SK-N-MC (cell line): ENCODE data around the gene KREMEN2.

ENCODE experiments used
- DNase-seq: peaks from one replicate; pipeline ENCODE4 v3.0.0-alpha.2; 2011; ENCODE audit warnings: low read depth, low spot score
- H3K27ac ChIP-seq: fragments of 200-600 bp; sonication (generic); 2 replicates; pipeline ENCODE4 v1.5.1; 2016; ENCODE audit warnings: mixed run types
- H3K36me3 ChIP-seq: fragments of 200-600 bp; sonication (generic); 2 replicates; pipeline ENCODE4 v1.6.1; 2017; ENCODE audit warnings: antibody characterized with exemption, low read length, mixed read lengths; ENCODE audit not compliant: insufficient read depth
- H3K4me3 ChIP-seq: fragments of 200-600 bp; sonication (generic); 2 replicates; pipeline ENCODE4 v1.5.1; 2016
- H3K9ac ChIP-seq: fragments of 200-600 bp; sonication (generic); 2 replicates; pipeline ENCODE4 v1.8.0; 2017; ENCODE audit warnings: mixed run types, mixed read lengths; ENCODE audit not compliant: insufficient read length
- H3K9me3 ChIP-seq: fragments of 200-600 bp; sonication (generic); 2 replicates; pipeline ENCODE4 v1.6.1; 2017; ENCODE audit warnings: low read depth, mild to moderate bottlenecking, antibody characterized with exemption, low read length, moderate library complexity, mixed read lengths
- EZH2 ChIP-seq: fragments of 200-600 bp; sonication (generic); IDR thresholded peaks from one replicate; pipeline ENCODE4 v1.6.1; 2017; ENCODE audit warnings: antibody characterized with exemption
- FOXP2 ChIP-seq: optimal IDR thresholded peaks from 2 replicates; pipeline ENCODE3; 2011; ENCODE audit warnings: mild to moderate bottlenecking, moderate library complexity; ENCODE audit not compliant: insufficient read depth; ENCODE audit errors: extremely low read length, control extremely low read depth
- POLR2AphosphoS5 ChIP-seq: IDR thresholded peaks from 2 replicates; pipeline ENCODE4 v1.6.1; 2012; ENCODE audit warnings: mild to moderate bottlenecking, low read depth, low read length, borderline replicate concordance

KREMEN2 gene

DNA sequence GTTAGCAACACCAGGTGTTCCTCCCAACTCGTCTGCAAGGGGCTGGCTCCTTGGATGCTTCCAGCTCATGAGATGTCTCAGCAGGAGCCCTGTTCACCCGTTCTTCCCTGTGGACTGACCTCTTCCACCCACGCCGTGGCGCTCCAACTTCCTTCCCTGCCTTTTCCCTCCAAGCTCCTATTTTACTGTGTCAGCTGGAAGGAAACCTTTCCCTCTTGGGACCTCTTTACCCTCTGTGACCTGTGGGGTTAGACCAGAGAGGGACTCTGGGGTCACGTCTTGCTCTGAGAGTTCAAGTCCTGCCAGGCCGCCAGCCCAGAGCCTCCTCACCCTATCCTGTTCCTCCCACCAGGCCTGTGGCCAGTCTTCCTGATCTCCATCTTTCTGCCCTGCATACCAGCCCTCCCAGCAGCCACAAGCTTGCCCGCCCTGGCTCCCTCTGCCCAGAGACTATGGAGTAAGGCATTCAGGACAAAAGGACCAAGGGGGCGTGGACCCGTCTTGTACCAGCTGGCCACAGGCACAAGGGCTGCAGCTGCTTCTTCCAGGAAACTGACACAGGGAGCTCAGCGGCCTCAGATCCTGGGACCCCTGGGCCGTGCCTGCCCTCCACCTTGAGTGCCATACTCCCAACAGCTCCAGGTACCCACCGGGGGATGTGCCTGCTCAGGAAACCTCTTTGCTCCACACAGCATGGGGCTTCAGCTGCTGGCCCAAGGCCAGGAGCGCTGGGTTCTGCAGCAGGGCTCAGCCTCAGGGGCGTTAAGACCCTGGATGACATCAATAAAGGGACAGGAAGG is 8.1 kb downstream of the KREMEN2 start:
- Histone ChIP-seq H3K4me3 (no peak overlapping the region), H3K9me3 (no peaks in the 10 kb centered on the region), H3K9ac (no peak overlapping the region), H3K27ac (no peak overlapping the region), H3K36me3 (peaks cover 20% of the 10 kb centered on the region; the same call in 1 of the 2 replicates)
- no peak for DNase-seq
- TF ChIP-seq FOXP2, result no peak

DNA sequence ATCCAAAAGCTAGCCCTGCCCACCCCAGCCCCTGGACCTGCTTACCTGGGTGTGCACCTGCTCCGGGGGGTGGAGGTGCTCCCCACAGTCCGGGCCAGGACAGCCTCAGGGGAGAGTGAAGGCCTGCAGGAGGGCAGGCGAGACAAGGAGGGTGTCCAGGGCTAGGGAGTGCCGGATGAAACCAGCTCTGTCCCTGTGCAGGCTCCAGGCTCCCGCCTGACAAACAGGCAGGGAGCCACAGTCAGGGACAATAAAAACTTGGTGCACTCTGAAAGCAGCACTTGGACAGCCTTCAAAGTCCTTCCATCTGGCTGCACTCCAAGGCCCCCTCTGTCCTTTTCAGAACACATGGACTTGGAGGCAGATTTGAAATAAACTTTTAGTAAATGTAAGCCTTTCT is 9.0 kb downstream of the KREMEN2 start:
- H3K9ac ChIP-seq, result no peak overlapping the region
- DNase-seq, result no peak
- TF ChIP-seq EZH2 (no peak), FOXP2 (no peak), POLR2AphosphoS5 (peak; percentile 43)
- H3K4me3 ChIP-seq, result no peak overlapping the region
- H3K27ac ChIP-seq, result peak overlapping the region; percentile 51; the same call in 1 of the 2 replicates
- peaks cover 20% of the 10 kb centered on the region; the same call in 1 of the 2 replicates for H3K36me3 ChIP-seq
- no peaks in the 10 kb centered on the region for H3K9me3 ChIP-seq

DNA sequence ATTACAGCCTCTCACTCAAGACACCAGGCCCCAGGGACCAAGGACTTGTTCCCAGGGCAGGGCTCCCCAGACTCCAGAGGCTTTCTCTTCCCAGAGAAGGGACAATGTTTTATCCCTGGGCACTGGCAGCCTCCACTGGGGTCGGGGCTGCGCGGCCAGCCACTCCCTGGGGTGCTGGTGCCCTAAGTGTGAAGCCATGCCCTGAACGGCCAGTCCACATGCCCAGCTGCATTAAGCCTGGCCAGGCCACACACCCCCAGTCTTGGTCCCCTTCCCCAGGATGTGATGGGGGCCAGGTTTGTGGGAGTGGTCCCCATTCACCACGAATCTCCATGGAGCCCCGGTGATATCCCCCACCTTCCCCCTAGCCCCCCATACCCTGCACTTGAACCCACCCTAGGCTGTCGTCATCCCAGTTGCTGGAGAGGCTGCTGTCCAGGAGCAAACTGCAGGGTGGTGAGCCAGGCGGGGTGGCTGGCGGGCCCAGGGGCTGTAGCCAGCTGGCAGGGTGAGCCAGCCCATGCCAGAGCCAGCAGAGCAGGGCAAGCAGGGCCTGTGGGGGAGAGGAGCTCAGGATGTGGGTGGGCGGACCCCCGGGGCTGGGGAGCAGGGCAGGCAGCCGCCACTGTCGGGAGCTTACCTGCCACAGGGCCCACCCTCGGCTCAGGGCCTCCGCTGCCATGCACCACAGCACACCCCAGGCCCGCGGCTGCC is 9.7 kb downstream of the KREMEN2 start:
- no peaks in the 10 kb centered on the region for H3K9me3 ChIP-seq
- peak; percentile 1; the same call in 1 of the 2 replicates for TF ChIP-seq POLR2AphosphoS5
- TF ChIP-seq FOXP2, result no peak
- TF ChIP-seq EZH2, result no peak
- DNase-seq, result no peak
- H3K4me3 ChIP-seq, result no peak overlapping the region
- H3K36me3 ChIP-seq, result peaks cover 20% of the 10 kb centered on the region; the same call in 1 of the 2 replicates
- H3K27ac ChIP-seq, result peak overlapping the region; percentile 51; the same call in 1 of the 2 replicates
- no peak overlapping the region for H3K9ac ChIP-seq

DNA sequence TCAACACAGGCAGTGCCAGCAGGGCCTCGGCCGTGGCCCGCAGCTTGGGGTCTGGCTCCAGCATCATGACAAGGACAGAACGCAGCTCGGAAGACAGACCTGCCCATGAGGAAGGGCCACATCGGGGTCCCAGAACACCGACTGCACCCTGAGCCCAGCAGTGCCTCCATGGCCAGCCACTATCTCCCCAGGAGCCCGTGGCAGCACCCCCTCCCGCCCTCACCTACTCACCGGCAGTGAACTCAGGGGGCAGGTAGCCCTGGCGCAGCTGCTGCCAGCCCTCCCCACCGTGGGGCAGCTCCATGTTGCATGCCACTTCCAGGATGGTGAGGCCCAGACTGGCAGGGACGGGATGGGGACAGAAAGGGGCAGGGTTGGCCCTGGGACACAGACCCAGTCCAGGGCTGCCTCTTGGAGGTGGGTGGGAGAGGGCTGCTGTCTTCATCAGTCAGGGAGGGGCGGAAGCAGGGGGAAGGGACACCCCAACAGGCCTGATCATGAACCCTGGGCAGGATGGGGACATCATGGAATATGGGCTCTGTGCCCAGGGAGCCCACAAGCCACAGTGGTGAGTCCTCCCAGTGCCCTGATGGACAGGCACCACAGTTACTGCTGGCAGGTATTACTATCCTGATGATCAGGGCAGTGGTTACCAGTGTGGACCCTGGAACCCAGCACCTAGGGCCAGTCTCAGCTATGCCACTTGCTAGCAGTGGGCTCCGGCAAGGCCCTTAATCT is 10.4 kb downstream of the KREMEN2 start:
- Histone ChIP-seq H3K4me3 (no peak overlapping the region), H3K27ac (no peak overlapping the region), H3K9me3 (no peaks in the 10 kb centered on the region), H3K36me3 (peaks cover 20% of the 10 kb centered on the region; the same call in 1 of the 2 replicates), H3K9ac (no peak overlapping the region)
- no peak for DNase-seq
- TF ChIP-seq FOXP2 (no peak), EZH2 (no peak), POLR2AphosphoS5 (no peak)

DNA sequence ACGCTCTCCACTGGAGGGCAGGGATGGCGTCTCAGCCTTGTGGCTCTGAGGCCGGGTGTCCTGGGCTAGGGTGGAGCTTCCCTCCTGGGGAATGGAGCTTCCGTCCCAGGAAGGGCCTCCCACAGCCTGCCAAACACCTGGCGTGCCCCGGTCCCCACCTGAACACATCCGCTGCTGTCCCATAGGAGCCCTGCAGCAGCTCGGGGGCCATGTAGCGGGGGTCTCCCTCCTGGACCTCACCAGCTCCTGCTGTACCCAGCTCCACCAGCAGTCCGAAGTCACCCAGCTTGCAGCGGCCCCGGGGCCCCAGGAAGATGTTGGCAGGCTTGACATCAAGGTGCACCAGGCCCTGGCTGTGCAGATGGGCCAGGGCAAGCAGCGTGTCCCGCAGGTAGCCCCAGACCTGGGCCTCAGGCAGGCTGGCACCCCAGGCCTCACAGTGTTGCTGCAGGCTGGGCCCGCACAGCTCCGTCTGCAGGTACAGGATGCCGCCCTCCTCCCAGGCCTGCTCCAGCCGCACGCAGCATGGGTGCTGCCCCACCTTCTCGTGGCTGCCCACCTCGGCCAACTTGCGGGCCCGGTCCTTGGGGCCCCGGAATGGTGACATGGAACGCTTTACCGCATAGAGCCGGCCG is 11.2 kb downstream of the KREMEN2 start:
- Histone ChIP-seq H3K9ac (no peak overlapping the region), H3K36me3 (peaks cover 20% of the 10 kb centered on the region; the same call in 1 of the 2 replicates), H3K9me3 (no peaks in the 10 kb centered on the region), H3K4me3 (no peak overlapping the region), H3K27ac (no peak overlapping the region)
- no peak for TF ChIP-seq EZH2
- no peak for TF ChIP-seq FOXP2
- TF ChIP-seq POLR2AphosphoS5, result no peak
- no peak for DNase-seq

DNA sequence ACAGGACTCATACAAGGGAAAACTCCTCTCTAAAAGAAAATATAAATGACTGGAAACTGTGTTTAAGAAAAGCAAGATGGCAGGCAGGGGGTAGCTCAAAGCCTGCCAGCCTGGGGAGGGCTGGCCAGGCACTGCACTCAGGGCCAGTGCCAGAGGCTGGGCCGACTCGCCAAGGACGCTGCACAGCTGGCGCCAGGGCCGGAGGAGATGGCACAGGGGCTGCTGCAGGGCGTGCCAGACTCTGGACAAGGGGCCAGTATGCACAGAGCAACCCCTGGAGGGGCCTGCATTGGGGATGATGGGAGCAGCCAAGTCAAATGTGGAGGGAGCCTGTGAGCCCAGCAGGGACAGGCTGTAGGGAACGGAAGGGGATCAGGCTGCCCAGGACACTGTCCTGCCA is 12.1 kb downstream of the KREMEN2 start:
- TF ChIP-seq EZH2, result no peak
- no peak for TF ChIP-seq FOXP2
- no peak for TF ChIP-seq POLR2AphosphoS5
- Histone ChIP-seq H3K36me3 (peaks cover 20% of the 10 kb centered on the region; the same call in 1 of the 2 replicates), H3K27ac (no peak overlapping the region), H3K4me3 (no peak overlapping the region), H3K9ac (no peak overlapping the region), H3K9me3 (no peaks in the 10 kb centered on the region)
- no peak for DNase-seq

DNA sequence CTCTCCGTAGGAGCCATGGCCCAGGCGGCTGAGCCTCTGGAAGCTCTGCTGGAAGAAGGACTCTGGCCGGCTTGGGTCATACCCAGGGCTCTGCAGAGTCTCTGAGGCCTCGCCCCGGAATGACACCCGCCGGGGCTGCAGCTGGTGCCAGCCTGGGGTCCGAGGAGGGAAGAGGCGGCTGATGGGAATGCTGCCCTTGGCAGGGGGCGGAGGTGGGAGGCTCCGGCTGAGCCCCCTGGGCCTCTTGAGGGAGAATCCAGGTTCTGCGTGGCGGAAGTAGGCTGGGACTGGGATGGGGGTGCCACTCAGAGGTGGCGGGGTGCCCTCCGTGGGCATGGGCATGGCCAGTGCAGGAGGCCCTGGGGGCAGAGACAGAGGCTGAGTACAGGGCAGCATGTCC is 12.6 kb downstream of the KREMEN2 start:
- Histone ChIP-seq H3K9me3 (no peaks in the 10 kb centered on the region), H3K36me3 (peaks cover 20% of the 10 kb centered on the region; the same call in 1 of the 2 replicates), H3K27ac (no peak overlapping the region), H3K9ac (no peak overlapping the region), H3K4me3 (no peak overlapping the region)
- no peak for DNase-seq
- TF ChIP-seq FOXP2 (no peak), EZH2 (no peak), POLR2AphosphoS5 (no peak)
